GM12864 (cell line): Measurements from ENCODE around the gene CLDN12.
A peak's percentile ranks its signal among the peaks of the same experiment; 100 is the strongest.
"Not testable (repeated sequence)": the region's sequence is repeated elsewhere in the genome, so short reads cannot be mapped to it uniquely, and the experiment has no call there.

Experiments used
- DNase-seq: peaks from one replicate; pipeline ENCODE4 v3.0.0-alpha.2; 2011; ENCODE audit warnings: low read depth
- H3K4me3 ChIP-seq: 2 replicates; pipeline ENCODE4 v1.5.1; 2011; ENCODE audit warnings: mild to moderate bottlenecking, low read depth, low read length, control low read depth
- CTCF ChIP-seq: IDR thresholded peaks from 2 replicates; pipeline ENCODE4 v1.5.1; 2011; ENCODE audit warnings: low read depth, mild to moderate bottlenecking, moderate library complexity, low read length, control low read depth, inconsistent platforms; ENCODE audit errors: missing control alignments

CLDN12 gene

GRCh38 chr7:90453931-90454330 is 50.7 kb downstream of the CLDN12 start:
- TF ChIP-seq CTCF = no peak
- H3K4me3 ChIP-seq = no peak overlapping the region
- DNase-seq = no peak

GRCh38 chr7:90455163-90456030 is 52.1 kb downstream of the CLDN12 start:
- H3K4me3 ChIP-seq = no peak overlapping the region
- DNase-seq = peak; percentile 19

GRCh38 chr7:90458104-90458503 is 54.8 kb downstream of the CLDN12 start:
- H3K4me3 ChIP-seq = no peak overlapping the region
- TF ChIP-seq CTCF = no peak
- no peak for DNase-seq

More at GRCh38 chr7:90455163-90456030, 52.1 kb downstream of the CLDN12 start:
- TF ChIP-seq CTCF = peak; percentile 63

GRCh38 chr7:90459888-90460287 is 56.6 kb downstream of the CLDN12 start:
- DNase-seq = no peak

GRCh38 chr7:90461219-90461618 is 58.0 kb downstream of the CLDN12 start:
- no peak for TF ChIP-seq CTCF
- DNase-seq = no peak
- no peak overlapping the region for H3K4me3 ChIP-seq

More at GRCh38 chr7:90459888-90460287, 56.6 kb downstream of the CLDN12 start:
- TF ChIP-seq CTCF = peak; percentile 31
- no peak overlapping the region for H3K4me3 ChIP-seq

- not testable (repeated sequence) for H3K4me3 ChIP-seq, DNase-seq
Measured at GRCh38 chr7:90463151-90463628, 59.9 kb downstream of the CLDN12 start.
